Lower leg skin (tissue), 3 donors: ENCODE data around the gene TMEM115.

ENCODE experiments used
- CTCF ChIP-seq, 3 donors: fragments of 450-650 bp; IDR thresholded peaks; one replicate each; pipeline ENCODE4 v1.5.1; 2016; ENCODE audit warnings: antibody characterized with exemption in 3 of 3, mild to moderate bottlenecking in 3 of 3, moderate library complexity in 2 of 3
- POLR2A ChIP-seq, 2 donors: fragments of 450-650 bp; IDR thresholded peaks; one replicate each; pipeline ENCODE4 v1.6.1; 2016 to 2017; ENCODE audit warnings: antibody characterized with exemption in 2 of 2, mild to moderate bottlenecking in 1 of 2, moderate library complexity in 1 of 2

DNA sequence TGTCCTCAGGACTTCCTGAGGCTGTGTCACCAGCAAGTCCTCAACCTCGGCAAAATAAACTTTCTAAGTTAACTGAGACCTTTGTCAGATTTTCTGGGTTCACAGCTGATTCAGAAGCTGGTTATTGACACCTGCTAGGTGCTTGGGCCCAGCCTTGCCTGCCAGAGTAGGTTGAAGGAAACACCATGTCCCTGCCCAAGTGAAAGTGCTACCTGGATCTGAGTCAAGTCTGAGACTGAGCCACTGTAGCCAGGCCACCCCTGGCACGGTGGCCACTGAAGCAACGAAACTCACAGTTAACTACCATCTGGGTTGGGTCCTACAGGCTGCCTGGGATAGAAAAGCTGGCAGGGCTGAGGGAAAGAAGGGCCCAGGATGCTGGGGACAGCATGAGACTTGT is 45.0 kb downstream of the TMEM115 start:
- TF ChIP-seq POLR2A (IDR thresholded peaks at IDR 0.05) = no peak
- TF ChIP-seq CTCF (IDR thresholded peaks at IDR 0.05) = no peak
